Heart left ventricle (tissue), 16 donors: ENCODE data around the gene MRGPRE. TPM values are rescaled to one million over a fixed set of nuclear protein-coding genes. Genes with fewer than 3 reads are reported as not detected.

Experiments used
- ATAC-seq, 4 donors: fragments of 200-7000 bp; cut with Tn5 transposase; one replicate each; pipeline ENCODE4 v1.9.1; 2020 to 2022; ENCODE audit warnings: moderate library complexity in 4 of 4, mild to moderate bottlenecking in 3 of 4, moderate number of reproducible peaks in 1 of 4
- DNase-seq, 5 donors: peaks; one replicate each; pipeline ENCODE4 v3.0.0-alpha.2; 2020
- H3K27ac ChIP-seq, 12 donors: fragments of 200-600 bp; sonication (generic) in 4 of 12; one replicate each; pipeline versions ENCODE4 v1.5.0 to v1.8.0; 2016 to 2022; ENCODE audit warnings: mild to moderate bottlenecking in 2 of 12
- H3K27me3 ChIP-seq, 9 donors: fragments of 200-600 bp; sonication (generic) in 2 of 9; one replicate each; pipeline versions ENCODE4 v1.5.1 to v1.8.0; 2016 to 2022; ENCODE audit warnings: mild to moderate bottlenecking in 3 of 9
- H3K36me3 ChIP-seq, 9 donors: fragments of 200-600 bp; sonication (generic) in 2 of 9; one replicate each; pipeline versions ENCODE4 v1.5.0 to v1.8.0; 2018 to 2022; ENCODE audit warnings: mild to moderate bottlenecking in 2 of 9
- H3K4me1 ChIP-seq, 12 donors: fragments of 200-600 bp; sonication (generic) in 4 of 12; one replicate each; pipeline versions ENCODE4 v1.5.0 to v1.8.0; 2016 to 2022; ENCODE audit warnings: mild to moderate bottlenecking in 3 of 12
- H3K4me3 ChIP-seq, 12 donors: fragments of 200-600 bp; sonication (generic) in 4 of 12; one replicate each; pipeline versions ENCODE4 v1.5.0 to v1.8.0; 2017 to 2022; ENCODE audit warnings: mild to moderate bottlenecking in 9 of 12, moderate library complexity in 4 of 12
- H3K9me3 ChIP-seq, 12 donors: fragments of 200-600 bp; sonication (generic) in 4 of 12; one replicate each; pipeline versions ENCODE4 v1.5.0 to v1.8.0; 2016 to 2022; ENCODE audit warnings: mild to moderate bottlenecking in 1 of 12
- CTCF ChIP-seq, 12 donors: fragments of 200-600 bp; sonication (generic) in 4 of 12; IDR thresholded peaks; one replicate each; pipeline versions ENCODE4 v1.5.0 to v1.8.0; 2018 to 2022; ENCODE audit warnings: antibody characterized with exemption in 12 of 12, mild to moderate bottlenecking in 5 of 12
- POLR2A ChIP-seq, 2 donors: fragments of 450-650 bp; IDR thresholded peaks; one replicate each; pipeline ENCODE4 v1.6.1; 2017; ENCODE audit warnings: antibody characterized with exemption in 2 of 2, mild to moderate bottlenecking in 2 of 2, moderate library complexity in 2 of 2
- WGBS, 4 donors: extraction: QIAGEN DNeasy Blood & Tissue Kit in 2 of 4; methylation state at CpG; one replicate each; pipeline versions ENCODE4 v1.1.5 to v1.1.7; 2013 to 2018; 5-methylcytosine and 5-hydroxymethylcytosine counted together
- intact Hi-C, 10 donors: fragments of 100-400 bp; cut with DNase I; formaldehyde crosslinking; loops; one replicate each; pipeline versions ENCODE4 v1.11.1 to v1.14.2; 2022
- polyA plus RNA-seq, 2 donors: library from polyadenylated mRNA; stranded (reverse); fragments of 200-250 nt; gene quantifications; one replicate each; pipeline ENCODE4 v1.2.3, GENCODE V29; 2013
- total RNA-seq, 9 donors: library from RNA; depleted of rRNA in 2 of 9; stranded (reverse); fragments of >200 nt in 2 of 9; fragmentation: NEBNext Ultra II Directional in 3 of 9; extraction: Animal tissue kit (Norgen Biotek cat#: 25700) in 3 of 9; gene quantifications; one replicate each; pipeline versions ENCODE4 v1.1.0 to v1.2.4, GENCODE V29; 2016 to 2023
- donor health status: ischemic (EF 13 %, LVEDD 7.1; RV severe dilation, severe dysfunction).
- donor health status: healthy with polysubstance abuse.
- donor health status: DM: no; HTN: yes; CAD: no.
- donor health status: DM: no; HTN: no; CAD: no.
- donor health status: ischemic (EF 25% LVEDD 6.9; RV normal size, moderate dysfunction).
- donor health status: ischemic (EF 25% LVEDD 5.7; RV mildly dilated, moderate dysfunction).
- donor health status: healthy.
- donor health status: DM: yes; HTN: yes; CAD: no.
- donor health status: ischemic (EF 35%, LVEDD 5.7; RV mildly dilated, moderate dysfunction).
- donor health status: nonischemic (EF 11% LVEDD 7.7; RV severe dilation, severe dysfunction).
- donor health status: DM: yes; HTN: yes; CAD: no.
- donor health status: PGD.
- donor health status: ischemic (EF 29% LVEDD 5.4; RV normal size, mild dysfunction).
- donor health status: nonischemic (EF 23%, LVEDD 6.1; RV moderate dilation, normal function).

The MRGPRE gene
- total and polyA plus RNA-seq, 11 donors: 0.30 to 2.3 (median 0.65) TPM; not detected in 4

GRCh38 chr11:3202759-3203158 lies 29.5 kb downstream of the MRGPRE start:
- no peak for ATAC-seq
- H3K27ac ChIP-seq: no peak overlapping the region
- no peaks in the 10 kb centered on the region for H3K9me3 ChIP-seq
- DNase-seq: no peak
- WGBS, 4 donors: 10 to 21% (median 15%) methylated on average over 5 to 17 of the region's 17 CpGs
- peaks cover 0 to 19% (median 8%) of the 10 kb centered on the region in 12 donors for H3K4me1 ChIP-seq
- H3K27me3 ChIP-seq: peaks cover 18 to 56% (median 37%) of the 10 kb centered on the region in 9 donors
- H3K4me3 ChIP-seq: peak overlapping the region in 1 of 12 donors; percentile 14
- H3K36me3 ChIP-seq: no peaks in the 10 kb centered on the region
- intact Hi-C loops: no loop called here
- TF ChIP-seq POLR2A (IDR thresholded peaks at IDR 0.05): no peak
- no peak for TF ChIP-seq CTCF (IDR thresholded peaks at IDR 0.05)

GRCh38 chr11:3202305-3202704 lies 29.9 kb downstream of the MRGPRE start:
- ATAC-seq (no peak), DNase-seq (peak in 1 of 5 donors; percentile 11)
- H3K36me3 ChIP-seq: no peaks in the 10 kb centered on the region
- TF ChIP-seq POLR2A (IDR thresholded peaks at IDR 0.05) (no peak), CTCF (IDR thresholded peaks at IDR 0.05) (no peak)
- 43 to 70% (median 61%) methylated on average over 1 to 7 of the region's 7 CpGs for WGBS, 4 donors
- intact Hi-C loops: no loop called here
- H3K27me3 ChIP-seq: peaks cover 18 to 57% (median 37%) of the 10 kb centered on the region in 9 donors
- H3K9me3 ChIP-seq: no peaks in the 10 kb centered on the region
- H3K27ac ChIP-seq: no peak overlapping the region
- H3K4me3 ChIP-seq: no peak overlapping the region
- peaks cover 0 to 19% (median 8%) of the 10 kb centered on the region in 12 donors for H3K4me1 ChIP-seq

- no peak for ATAC-seq
These were observed 30.5 kb downstream of the MRGPRE start for GRCh38 chr11:3201677-3202181.

GRCh38 chr11:3201112-3201581 lies 31.1 kb downstream of the MRGPRE start:
- ATAC-seq: no peak
- no peak for TF ChIP-seq CTCF (IDR thresholded peaks at IDR 0.05)
- TF ChIP-seq POLR2A (IDR thresholded peaks at IDR 0.05): no peak
- Histone ChIP-seq H3K4me1 (peaks cover 0 to 22% (median 8%) of the 10 kb centered on the region in 12 donors), H3K27ac (no peak overlapping the region), H3K27me3 (peaks cover 18 to 57% (median 37%) of the 10 kb centered on the region in 9 donors), H3K9me3 (no peaks in the 10 kb centered on the region), H3K4me3 (no peak overlapping the region), H3K36me3 (no peaks in the 10 kb centered on the region)
- intact Hi-C loops: no loop called here
- 80 to 85% (median 83%) methylated on average over 15 of the region's 15 CpGs for WGBS, 4 donors
- no peak for DNase-seq

More at GRCh38 chr11:3201677-3202181, 30.5 kb downstream of the MRGPRE start:
- Histone ChIP-seq H3K9me3 (no peaks in the 10 kb centered on the region), H3K4me1 (peaks cover 0 to 19% (median 8%) of the 10 kb centered on the region in 12 donors), H3K27ac (no peak overlapping the region), H3K36me3 (no peaks in the 10 kb centered on the region), H3K4me3 (no peak overlapping the region), H3K27me3 (peaks cover 18 to 57% (median 37%) of the 10 kb centered on the region in 9 donors)
- peak in 1 of 5 donors; percentile 16 for DNase-seq
- intact Hi-C loops: no loop called here
- TF ChIP-seq POLR2A (IDR thresholded peaks at IDR 0.05): no peak
- TF ChIP-seq CTCF (IDR thresholded peaks at IDR 0.05): no peak
- 70 to 79% (median 77%) methylated on average over 15 to 17 of the region's 17 CpGs for WGBS, 4 donors
